Keratinocyte (primary cell): Measurements from ENCODE around the gene MAD2L1. TPM values are rescaled to one million over a fixed set of nuclear protein-coding genes. Genes with fewer than 3 reads are reported as not detected.

Experiments used
- DNase-seq: peaks from one replicate; pipeline ENCODE4 v3.0.0-alpha.2; 2011; ENCODE audit warnings: low read depth, missing footprints, low spot score
- FAIRE-seq: peaks from 2 replicates; lab custom pipeline; 2011; peaks lifted over from hg19 to GRCh38; lab: Jason Lieb, UNC
- H2AFZ ChIP-seq: 2 replicates; pipeline ENCODE4 v1.6.0; 2012; ENCODE audit warnings: low read length, control low read depth, inconsistent platforms; ENCODE audit not compliant: control insufficient read depth
- H3K27ac ChIP-seq: 2 replicates; pipeline ENCODE4 v1.5.1; 2011; ENCODE audit warnings: low read length; ENCODE audit not compliant: control insufficient read depth, insufficient read depth
- H3K27me3 ChIP-seq: 3 replicates; pipeline ENCODE4 v1.6.0; 2011; ENCODE audit warnings: low read length; ENCODE audit not compliant: control insufficient read depth, insufficient read depth; ENCODE audit errors: extremely low read depth
- H3K36me3 ChIP-seq, 2 experiments: 2 replicates in 1 of 2; 3 replicates in 1 of 2; pipeline ENCODE4 v1.5.1; 2011; ENCODE audit warnings: low read length in 2 of 2, mild to moderate bottlenecking in 1 of 2; ENCODE audit not compliant: control insufficient read depth in 2 of 2, insufficient read depth in 2 of 2; ENCODE audit errors: extremely low read depth in 1 of 2
- H3K4me1 ChIP-seq: 3 replicates; pipeline ENCODE4 v1.5.1; 2011; ENCODE audit warnings: low read length; ENCODE audit not compliant: control insufficient read depth, insufficient read depth; ENCODE audit errors: extremely low read depth
- H3K4me2 ChIP-seq: 3 replicates; pipeline ENCODE4 v1.6.0; 2011; ENCODE audit warnings: low read depth, low read length; ENCODE audit not compliant: control insufficient read depth, insufficient read depth; ENCODE audit errors: extremely low read depth
- H3K4me3 ChIP-seq, 3 experiments: fragments of 200-600 bp in 1 of 3; sonication (generic) in 1 of 3; 2 replicates in 2 of 3; 3 replicates in 1 of 3; pipeline ENCODE4 v1.5.1; 2011 to 2016; ENCODE audit warnings: low read length in 3 of 3, mild to moderate bottlenecking in 3 of 3, control low read depth in 2 of 3, inconsistent platforms in 1 of 3, low read depth in 1 of 3, mixed read lengths in 1 of 3, mixed run types in 1 of 3, moderate library complexity in 1 of 3; ENCODE audit not compliant: control insufficient read depth in 2 of 3, insufficient read depth in 2 of 3; ENCODE audit errors: extremely low read depth in 1 of 3
- H3K79me2 ChIP-seq: 2 replicates; pipeline ENCODE4 v1.6.0; 2012; ENCODE audit warnings: low read length; ENCODE audit not compliant: control insufficient read depth, insufficient read depth
- H3K9ac ChIP-seq: 3 replicates; pipeline ENCODE4 v1.6.0; 2011; ENCODE audit warnings: low read length; ENCODE audit not compliant: control insufficient read depth, insufficient read depth; ENCODE audit errors: extremely low read depth
- H3K9me1 ChIP-seq: 3 replicates; pipeline ENCODE4 v1.6.0; 2011; ENCODE audit warnings: low read length; ENCODE audit not compliant: control insufficient read depth, insufficient read depth; ENCODE audit errors: extremely low read depth
- H3K9me3 ChIP-seq: 2 replicates; pipeline ENCODE4 v1.5.1; 2012; ENCODE audit warnings: low read depth, low read length; ENCODE audit not compliant: control insufficient read depth
- H4K20me1 ChIP-seq: 3 replicates; pipeline ENCODE4 v1.6.0; 2011; ENCODE audit warnings: low read length; ENCODE audit not compliant: control insufficient read depth, insufficient read depth; ENCODE audit errors: extremely low read depth
- EZH2 ChIP-seq: IDR thresholded peaks from one replicate; pipeline ENCODE4 v1.6.1; 2012; ENCODE audit warnings: inconsistent platforms, mild to moderate bottlenecking, low read length, moderate library complexity
- dilution Hi-C: fragments of 300-500 bp; cut with MboI; formaldehyde crosslinking; loops from one replicate; pipeline ENCODE4 v1.7.0; 2020; ENCODE audit warnings: low sequenced_read_pairs; ENCODE audit not compliant: extremely low pct_ligation_motif_present
- polyA plus RNA-seq, 5 experiments: library from polyadenylated mRNA; depleted of rRNA in 3 of 5; stranded (reverse) in 3 of 5; stranded (forward) in 1 of 5; unstranded in 1 of 5; fragments of >200 nt; gene quantifications; 1 replicate in 1 of 5; 2 replicates in 3 of 5; 3 replicates in 1 of 5; pipeline versions ENCODE4 v1.2.1 to v1.2.3, GENCODE V29; 2011 to 2012; ENCODE audit warnings: missing spikeins in 2 of 5, low read depth in 1 of 5, low replicate concordance in 1 of 5
- TF ChIP-seq, protein P1 (sequence below), 3 experiments: IDR thresholded peaks in 1 of 3; conservative IDR thresholded peaks in 1 of 3; optimal IDR thresholded peaks in 1 of 3; 2 replicates in 2 of 3; 3 replicates in 1 of 3; pipeline versions ENCODE3 to v1.5.1; 2011; ENCODE audit warnings: low read length in 3 of 3, mild to moderate bottlenecking in 3 of 3, moderate library complexity in 2 of 3, control low read depth in 1 of 3, inconsistent platforms in 1 of 3; ENCODE audit not compliant: insufficient read depth in 2 of 3; ENCODE audit errors: extremely low read depth in 1 of 3

Gene MAD2L1
- polyA plus RNA-seq, 1 donor (not counting 4 experiments of a cell fraction or from before 2014, with no cell fraction given) = 37.9 TPM

GRCh38 chr4:120079839-120080520 lies 13.3 kb upstream of the MAD2L1 start:
- Histone ChIP-seq H3K4me3 (no peak overlapping the region), H3K9ac (no peak overlapping the region), H3K27me3 (no peaks in the 10 kb centered on the region), H4K20me1 (no peaks in the 10 kb centered on the region), H3K79me2 (no peaks in the 10 kb centered on the region), H3K27ac (no peak overlapping the region), H3K9me1 (no peaks in the 10 kb centered on the region), H3K4me1 (peaks cover 3% of the 10 kb centered on the region), H3K9me3 (no peaks in the 10 kb centered on the region), H2AFZ (no peak overlapping the region), H3K36me3 (no peaks in the 10 kb centered on the region), H3K4me2 (no peak overlapping the region)
- no peak for TF ChIP-seq EZH2
- TF ChIP-seq, protein P1, sequence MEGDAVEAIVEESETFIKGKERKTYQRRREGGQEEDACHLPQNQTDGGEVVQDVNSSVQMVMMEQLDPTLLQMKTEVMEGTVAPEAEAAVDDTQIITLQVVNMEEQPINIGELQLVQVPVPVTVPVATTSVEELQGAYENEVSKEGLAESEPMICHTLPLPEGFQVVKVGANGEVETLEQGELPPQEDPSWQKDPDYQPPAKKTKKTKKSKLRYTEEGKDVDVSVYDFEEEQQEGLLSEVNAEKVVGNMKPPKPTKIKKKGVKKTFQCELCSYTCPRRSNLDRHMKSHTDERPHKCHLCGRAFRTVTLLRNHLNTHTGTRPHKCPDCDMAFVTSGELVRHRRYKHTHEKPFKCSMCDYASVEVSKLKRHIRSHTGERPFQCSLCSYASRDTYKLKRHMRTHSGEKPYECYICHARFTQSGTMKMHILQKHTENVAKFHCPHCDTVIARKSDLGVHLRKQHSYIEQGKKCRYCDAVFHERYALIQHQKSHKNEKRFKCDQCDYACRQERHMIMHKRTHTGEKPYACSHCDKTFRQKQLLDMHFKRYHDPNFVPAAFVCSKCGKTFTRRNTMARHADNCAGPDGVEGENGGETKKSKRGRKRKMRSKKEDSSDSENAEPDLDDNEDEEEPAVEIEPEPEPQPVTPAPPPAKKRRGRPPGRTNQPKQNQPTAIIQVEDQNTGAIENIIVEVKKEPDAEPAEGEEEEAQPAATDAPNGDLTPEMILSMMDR (optimal IDR thresholded peaks at IDR 0.05 in 1 of 3, IDR thresholded peaks at IDR 0.05 in 1 of 3, conservative IDR thresholded peaks at IDR 0.05 in 1 of 3; ENCODE audit: extremely low read depth in 1 of 3, insufficient read depth in 2 of 3, low read length in 3 of 3) = no peak
- no peak for FAIRE-seq
- dilution Hi-C loops = no loop called here
- DNase-seq = no peak

DNA sequence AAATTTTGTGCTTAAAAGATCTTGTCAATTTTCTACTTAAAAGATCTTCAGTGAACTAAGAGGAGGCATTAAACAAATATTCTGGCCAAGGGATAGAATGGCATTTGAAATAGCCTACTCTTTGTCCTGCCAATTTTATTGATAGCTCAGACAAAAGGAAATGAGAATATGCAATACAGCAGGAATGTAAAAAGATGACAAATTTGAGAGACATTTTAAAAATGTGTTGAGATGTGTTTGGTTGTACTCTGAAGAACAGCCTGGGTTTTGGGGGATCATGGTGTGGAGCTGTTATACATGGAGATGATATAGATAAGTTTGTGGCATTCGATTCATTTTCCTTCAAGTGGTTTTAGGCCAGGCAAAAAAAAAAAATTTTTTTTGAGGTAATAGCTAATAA lies 11.6 kb upstream of the MAD2L1 start:
- Histone ChIP-seq H3K4me1 (peaks cover 3% of the 10 kb centered on the region), H3K4me3 (no peak overlapping the region), H3K9me1 (no peaks in the 10 kb centered on the region), H4K20me1 (no peaks in the 10 kb centered on the region), H3K36me3 (no peaks in the 10 kb centered on the region), H3K9ac (no peak overlapping the region), H2AFZ (no peak overlapping the region), H3K4me2 (no peak overlapping the region), H3K79me2 (no peaks in the 10 kb centered on the region), H3K27me3 (no peaks in the 10 kb centered on the region), H3K27ac (no peak overlapping the region), H3K9me3 (no peaks in the 10 kb centered on the region)
- FAIRE-seq = no peak
- dilution Hi-C loops = no loop called here
- DNase-seq = no peak
- TF ChIP-seq EZH2 = no peak
- TF ChIP-seq, protein P1 (optimal IDR thresholded peaks at IDR 0.05 in 1 of 3, IDR thresholded peaks at IDR 0.05 in 1 of 3, conservative IDR thresholded peaks at IDR 0.05 in 1 of 3; ENCODE audit: extremely low read depth in 1 of 3, insufficient read depth in 2 of 3, low read length in 3 of 3) = no peak
